WTC11 (cell line): ENCODE results near the gene ARCN1. TPM values are rescaled to one million over a fixed set of nuclear protein-coding genes. Genes with fewer than 3 reads are reported as not detected.
"Not testable (repeated sequence)": the region's sequence is repeated elsewhere in the genome, so short reads cannot be mapped to it uniquely, and the experiment has no call there.

ENCODE experiments used
- ATAC-seq: fragments of 200-7000 bp; cut with Tn5 transposase; 2 replicates; pipeline ENCODE4 v1.10.0; 2021; ENCODE audit warnings: mild to moderate bottlenecking, moderate library complexity
- CTCF ChIA-PET: fragments of 300-600 bp; sonication (Branson Sonifier 250); formaldehyde crosslinking; loops from one replicate; lab custom pipeline; 2021; ENCODE audit warnings: antibody characterized with exemption; lab: Charles Lee
- POLR2A ChIA-PET: fragments of 350-600 bp; sonication (Branson Sonifier 250); formaldehyde crosslinking; loops from one replicate; lab custom pipeline; 2021; ENCODE audit warnings: antibody characterized with exemption; lab: Charles Lee
- DNase-seq: peaks from one replicate; pipeline ENCODE4 v3.0.0; 2021; ENCODE audit warnings: low spot score
- H3K27ac Mint-ChIP-seq: 2 replicates; pipeline ENCODE4 v1.8.0; 2021; ENCODE audit warnings: mixed read lengths
- H3K27me3 Mint-ChIP-seq: 2 replicates; pipeline ENCODE4 v1.8.0; 2021; ENCODE audit warnings: low read depth, mild to moderate bottlenecking, moderate library complexity, mixed read lengths
- H3K36me3 Mint-ChIP-seq: 2 replicates; pipeline ENCODE4 v1.8.0; 2021; ENCODE audit warnings: mixed read lengths
- H3K4me1 Mint-ChIP-seq: 2 replicates; pipeline ENCODE4 v1.8.0; 2022; ENCODE audit warnings: mixed read lengths
- H3K4me3 Mint-ChIP-seq: 2 replicates; pipeline ENCODE4 v1.8.0; 2021; ENCODE audit warnings: mild to moderate bottlenecking, moderate library complexity, mixed read lengths
- H3K9me3 Mint-ChIP-seq: 2 replicates; pipeline ENCODE4 v1.8.0; 2021; ENCODE audit warnings: mixed read lengths
- AR ChIP-seq: fragments of 250-450 bp; sonication (Bioruptor Pico); IDR thresholded peaks from 2 replicates; pipeline ENCODE4 v1.9.0; 2021; ENCODE audit warnings: mild to moderate bottlenecking
- ATF6 ChIP-seq: sonication (generic); formaldehyde crosslinking; IDR thresholded peaks from 2 replicates; pipeline ENCODE4 v1.8.1; 2023; ENCODE audit warnings: mild to moderate bottlenecking, missing genetic modification reagents
- CTCF ChIP-seq: fragments of 200-600 bp; IDR thresholded peaks from 2 replicates; pipeline ENCODE4 v1.8.0; 2022; ENCODE audit warnings: antibody characterized with exemption
- E2F5 ChIP-seq: sonication (generic); formaldehyde crosslinking; IDR thresholded peaks from 2 replicates; pipeline ENCODE4 v1.8.1; 2022; ENCODE audit warnings: mild to moderate bottlenecking, moderate library complexity, missing genetic modification reagents
- ETV6 ChIP-seq: sonication (generic); formaldehyde crosslinking; IDR thresholded peaks from 2 replicates; pipeline ENCODE4 v1.8.1; 2022; ENCODE audit warnings: mild to moderate bottlenecking, missing genetic modification reagents
- FOXJ3 ChIP-seq: sonication (generic); formaldehyde crosslinking; IDR thresholded peaks from 2 replicates; pipeline ENCODE4 v1.9.0; 2021; ENCODE audit warnings: missing genetic modification reagents, mild to moderate bottlenecking, borderline replicate concordance
- HMGXB4 ChIP-seq: sonication (generic); formaldehyde crosslinking; IDR thresholded peaks from 2 replicates; pipeline ENCODE4 v1.8.1; 2023; ENCODE audit warnings: mild to moderate bottlenecking, moderate library complexity, missing genetic modification reagents
- IRF1 ChIP-seq: sonication (generic); formaldehyde crosslinking; IDR thresholded peaks from 2 replicates; pipeline ENCODE4 v1.8.0; 2023; ENCODE audit warnings: missing genetic modification reagents
- JUN ChIP-seq: sonication (generic); formaldehyde crosslinking; IDR thresholded peaks from 2 replicates; pipeline ENCODE4 v1.8.0; 2023; ENCODE audit warnings: mild to moderate bottlenecking, missing genetic modification reagents
- MAX ChIP-seq: sonication (generic); formaldehyde crosslinking; IDR thresholded peaks from 2 replicates; pipeline ENCODE4 v1.8.0; 2022; ENCODE audit warnings: mild to moderate bottlenecking, missing genetic modification reagents
- NFATC4 ChIP-seq: fragments of 250-450 bp; sonication (Bioruptor Pico); IDR thresholded peaks from 2 replicates; pipeline ENCODE4 v1.9.0; 2021; ENCODE audit warnings: mild to moderate bottlenecking
- NR2C2 ChIP-seq: sonication (generic); formaldehyde crosslinking; IDR thresholded peaks from 2 replicates; pipeline ENCODE4 v1.8.0; 2022; ENCODE audit warnings: mild to moderate bottlenecking, missing genetic modification reagents
- PRRX2 ChIP-seq: fragments of 250-450 bp; sonication (Bioruptor Pico); IDR thresholded peaks from 2 replicates; pipeline ENCODE4 v1.8.0; 2021; ENCODE audit warnings: mild to moderate bottlenecking
- RELA ChIP-seq: sonication (generic); formaldehyde crosslinking; IDR thresholded peaks from 2 replicates; pipeline ENCODE4 v1.8.1; 2022; ENCODE audit warnings: missing genetic modification reagents, mild to moderate bottlenecking, borderline replicate concordance
- SMAD3 ChIP-seq: sonication (generic); formaldehyde crosslinking; IDR thresholded peaks from 2 replicates; pipeline ENCODE4 v1.8.0; 2022; ENCODE audit warnings: missing genetic modification reagents, mild to moderate bottlenecking, borderline replicate concordance
- SP1 ChIP-seq: sonication (generic); formaldehyde crosslinking; conservative IDR thresholded peaks from 2 replicates; pipeline ENCODE4 v1.8.1; 2022; ENCODE audit warnings: missing genetic modification reagents
- USF2 ChIP-seq: sonication (generic); formaldehyde crosslinking; IDR thresholded peaks from 2 replicates; pipeline ENCODE4 v1.8.1; 2023; ENCODE audit warnings: mild to moderate bottlenecking, missing genetic modification reagents, moderate library complexity
- ZNF281 ChIP-seq: sonication (generic); formaldehyde crosslinking; IDR thresholded peaks from 2 replicates; pipeline ENCODE4 v1.8.0; 2023; ENCODE audit warnings: mild to moderate bottlenecking, missing genetic modification reagents
- total RNA-seq: library from RNA; stranded (reverse); gene quantifications from 3 replicates; pipeline ENCODE4 v1.2.3, GENCODE V29; 2021

ARCN1 gene
- total RNA-seq, 1 experiment from 2014 or later = 154 TPM

GRCh38 chr11:118610773-118611432 is 38.7 kb downstream of the ARCN1 start (continued):
- TF ChIP-seq IRF1 (no peak), PRRX2 (CRISPR knock-in tag) (no peak), HMGXB4 (peak; percentile 93; the same call in 1 of the 2 replicates), AR (CRISPR knock-in tag) (no peak), FOXJ3 (CRISPR knock-in tag) (no peak), SMAD3 (CRISPR knock-in tag) (no peak), ATF6 (CRISPR knock-in tag) (no peak), ZNF281 (CRISPR knock-in tag) (0 out of 2 replicates have a peak, but pooled peaks have one; percentile 16), E2F5 (CRISPR knock-in tag) (0 out of 2 replicates have a peak, but pooled peaks have one; percentile 47), ETV6 (CRISPR knock-in tag) (no peak), USF2 (CRISPR knock-in tag) (no peak), MAX (CRISPR knock-in tag) (no peak), SP1 (CRISPR knock-in tag) (peak; percentile 62; the same call in 1 of the 2 replicates), JUN (no peak), RELA (CRISPR knock-in tag) (0 out of 2 replicates have a peak, but pooled peaks have one; percentile 43), NFATC4 (CRISPR knock-in tag) (no peak), NR2C2 (CRISPR knock-in tag) (no peak), CTCF (peak; percentile 87)
- TF ChIP-seq, all 79 proteins: peak for 11

- CTCF ChIA-PET = interaction anchor here (1.7 to 12.5 kb wide), 5 partner anchors 10 to 48 kb away, joined by 7 to 127 read pairs (median 64); no protein-coding TSS in a partner anchor
- peak overlapping the region; percentile 56 for H3K4me3 Mint-ChIP-seq
- ATAC-seq, H3K9me3 Mint-ChIP-seq, H3K27ac Mint-ChIP-seq, POLR2A ChIA-PET, H3K36me3 Mint-ChIP-seq, DNase-seq: not testable (repeated sequence)
- peaks cover 60% of the 10 kb centered on the region for H3K4me1 Mint-ChIP-seq
- peaks cover 57% of the 10 kb centered on the region for H3K27me3 Mint-ChIP-seq
These were observed 39.2 kb downstream of the ARCN1 start for GRCh38 chr11:118611433-118611795.
